KOPT-K1 (cell line): ENCODE results near the gene RASSF5.
"Not testable (repeated sequence)": the region's sequence is repeated elsewhere in the genome, so short reads cannot be mapped to it uniquely, and the experiment has no call there.

Experiments used
- H3K27ac ChIP-seq: fragments of 200-600 bp; sonication (generic); 2 replicates; pipeline ENCODE4 v1.5.1; 2016; ENCODE audit warnings: antibody characterized with exemption, mild to moderate bottlenecking, low read depth, low read length; ENCODE audit not compliant: poor library complexity, severe bottlenecking
- H3K36me3 ChIP-seq: fragments of 200-600 bp; sonication (generic); 2 replicates; pipeline ENCODE4 v1.5.1; 2017; ENCODE audit warnings: antibody characterized with exemption, mild to moderate bottlenecking, low read length, moderate library complexity; ENCODE audit not compliant: insufficient read depth
- H3K9me3 ChIP-seq: fragments of 200-600 bp; sonication (generic); 2 replicates; pipeline ENCODE4 v1.5.1; 2017; ENCODE audit warnings: antibody characterized with exemption, low read length, mild to moderate bottlenecking; ENCODE audit not compliant: insufficient read depth, poor library complexity, severe bottlenecking

RASSF5 gene

GRCh38 chr1:206568779-206569352, 61.5 kb downstream of the RASSF5 start:
- peak overlapping the region; percentile 13 for H3K27ac ChIP-seq
- peaks cover 100% of the 10 kb centered on the region for H3K36me3 ChIP-seq
- no peaks in the 10 kb centered on the region for H3K9me3 ChIP-seq

GRCh38 chr1:206569556-206569955, 62.2 kb downstream of the RASSF5 start:
- H3K27ac ChIP-seq: no peak overlapping the region
- H3K9me3 ChIP-seq: no peaks in the 10 kb centered on the region
- peaks cover 99% of the 10 kb centered on the region for H3K36me3 ChIP-seq

DNA sequence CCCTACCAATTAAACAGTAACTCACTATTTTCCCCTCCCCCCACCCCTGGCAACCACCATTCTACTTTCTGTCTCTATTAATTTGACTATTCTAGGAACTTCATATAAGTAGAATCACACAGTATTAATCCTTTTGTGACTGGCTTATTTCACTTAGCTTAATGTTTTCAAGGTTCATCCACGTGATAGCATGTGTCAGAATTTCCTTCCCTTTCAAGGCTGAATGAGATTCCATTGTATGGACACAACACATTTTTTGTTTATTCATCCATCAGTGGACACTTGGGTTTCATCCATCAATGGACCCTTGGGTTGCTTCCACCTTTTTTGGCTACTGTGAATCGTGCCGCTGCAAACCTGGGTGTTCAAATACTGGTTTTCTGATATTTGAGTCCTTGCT, 63.2 kb downstream of the RASSF5 start:
- H3K36me3 ChIP-seq: peaks cover 89% of the 10 kb centered on the region
- H3K27ac ChIP-seq: no peak overlapping the region
- H3K9me3 ChIP-seq: no peaks in the 10 kb centered on the region

GRCh38 chr1:206572835-206573234, 65.5 kb downstream of the RASSF5 start:
- Histone ChIP-seq H3K36me3 (peaks cover 85% of the 10 kb centered on the region), H3K9me3 (no peaks in the 10 kb centered on the region), H3K27ac (peak overlapping the region; percentile 72)

DNA sequence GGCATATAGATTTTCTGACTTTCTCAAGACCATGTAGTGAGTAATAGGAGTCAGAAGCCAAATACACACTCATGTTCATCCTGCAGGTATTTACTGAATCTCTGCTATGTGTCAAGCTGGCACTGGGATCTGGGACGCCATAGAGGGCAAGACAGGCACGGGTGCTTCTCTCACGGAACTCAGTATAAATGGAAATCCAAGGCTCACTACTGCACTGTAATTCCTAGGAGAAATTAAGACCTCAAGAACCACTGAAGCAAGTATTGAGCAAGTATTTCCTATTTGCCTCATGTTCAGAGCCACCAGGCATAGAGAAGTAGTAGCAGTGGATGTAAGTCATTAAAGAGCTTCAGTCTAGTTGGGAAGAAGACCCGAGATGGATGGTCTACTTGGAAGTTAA, 66.0 kb downstream of the RASSF5 start:
- peak overlapping the region; percentile 72 for H3K27ac ChIP-seq
- no peaks in the 10 kb centered on the region for H3K9me3 ChIP-seq
- peaks cover 85% of the 10 kb centered on the region for H3K36me3 ChIP-seq

GRCh38 chr1:206573762-206574161, 66.4 kb downstream of the RASSF5 start:
- Histone ChIP-seq H3K27ac (peak overlapping the region; percentile 72), H3K36me3 (peaks cover 85% of the 10 kb centered on the region), H3K9me3 (no peaks in the 10 kb centered on the region)

DNA sequence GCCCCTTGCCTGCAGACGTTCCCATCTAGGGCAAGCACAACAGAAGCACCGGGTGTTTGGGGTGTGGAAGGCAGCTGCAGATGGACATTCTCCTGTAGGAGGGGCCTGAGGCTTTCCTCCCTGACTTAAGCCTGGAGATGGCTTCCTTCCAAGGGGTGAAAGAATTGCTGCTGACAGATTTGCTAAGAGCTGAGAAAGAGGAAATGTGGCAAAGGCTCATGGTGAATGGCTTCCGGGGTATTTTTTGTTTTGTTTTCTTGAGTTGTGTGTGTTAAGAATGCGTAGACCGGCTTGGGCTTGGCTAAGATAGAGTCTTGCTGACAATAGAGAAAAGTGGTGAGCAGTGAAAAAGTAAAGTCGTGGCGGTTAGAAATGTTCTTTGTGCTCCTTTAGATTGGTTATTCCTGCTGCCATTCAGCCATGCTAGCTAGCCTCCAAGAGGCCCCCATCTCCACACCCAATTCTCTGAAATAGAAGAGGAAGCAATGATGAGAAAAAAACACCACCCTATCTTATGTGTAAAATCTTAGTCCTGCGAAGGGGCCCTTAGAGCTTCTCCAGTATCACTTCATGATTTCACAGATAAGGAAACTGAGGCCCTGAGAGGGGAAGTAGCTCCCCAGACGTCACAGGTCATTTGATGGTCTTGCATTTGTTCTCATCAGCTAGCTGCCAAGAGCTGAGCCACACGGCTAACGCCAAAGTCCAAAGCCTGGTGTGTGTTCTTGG, 68.0 kb downstream of the RASSF5 start:
- H3K9me3 ChIP-seq: no peaks in the 10 kb centered on the region
- H3K27ac ChIP-seq: peak overlapping the region; percentile 72
- peaks cover 77% of the 10 kb centered on the region for H3K36me3 ChIP-seq

- Histone ChIP-seq H3K27ac (peak overlapping the region; percentile 72), H3K36me3 (peaks cover 76% of the 10 kb centered on the region), H3K9me3 (no peaks in the 10 kb centered on the region)
Measured at GRCh38 chr1:206575894-206576737, 68.8 kb downstream of the RASSF5 start.

DNA sequence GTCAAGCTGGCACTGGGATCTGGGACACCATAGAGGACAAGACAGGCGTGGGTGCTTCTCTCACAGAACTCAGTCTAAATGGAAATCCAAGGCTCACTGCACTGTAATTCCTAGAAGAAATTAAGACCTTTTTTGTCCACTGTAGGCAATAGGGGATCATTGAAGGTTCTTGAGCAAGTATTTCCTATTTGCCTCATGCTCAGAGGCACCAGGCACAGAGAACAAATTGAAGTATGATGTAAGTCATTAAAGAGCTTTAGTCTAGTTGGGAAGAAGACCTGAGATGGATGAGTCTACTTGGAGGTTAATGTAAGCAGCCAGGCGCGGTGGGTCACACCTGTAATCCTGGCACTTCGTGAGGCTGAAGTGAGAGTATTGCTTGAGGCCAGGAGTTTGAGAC, 70.3 kb downstream of the RASSF5 start:
- H3K27ac ChIP-seq: peak overlapping the region; percentile 25
- H3K36me3 ChIP-seq: peaks cover 76% of the 10 kb centered on the region
- H3K9me3 ChIP-seq: no peaks in the 10 kb centered on the region

GRCh38 chr1:206578068-206578977, 71.0 kb downstream of the RASSF5 start:
- H3K36me3 ChIP-seq: peaks cover 76% of the 10 kb centered on the region
- H3K27ac ChIP-seq: peak overlapping the region; percentile 89
- no peaks in the 10 kb centered on the region for H3K9me3 ChIP-seq

- no peaks in the 10 kb centered on the region for H3K9me3 ChIP-seq
- peaks cover 76% of the 10 kb centered on the region for H3K36me3 ChIP-seq
- H3K27ac ChIP-seq: peak overlapping the region; percentile 89
Measured at GRCh38 chr1:206578978-206579374, 71.6 kb downstream of the RASSF5 start.

- Histone ChIP-seq H3K27ac (peak overlapping the region; percentile 89), H3K9me3 (no peaks in the 10 kb centered on the region), H3K36me3 (peaks cover 81% of the 10 kb centered on the region)
Measured at GRCh38 chr1:206579747-206580437, 72.6 kb downstream of the RASSF5 start.

DNA sequence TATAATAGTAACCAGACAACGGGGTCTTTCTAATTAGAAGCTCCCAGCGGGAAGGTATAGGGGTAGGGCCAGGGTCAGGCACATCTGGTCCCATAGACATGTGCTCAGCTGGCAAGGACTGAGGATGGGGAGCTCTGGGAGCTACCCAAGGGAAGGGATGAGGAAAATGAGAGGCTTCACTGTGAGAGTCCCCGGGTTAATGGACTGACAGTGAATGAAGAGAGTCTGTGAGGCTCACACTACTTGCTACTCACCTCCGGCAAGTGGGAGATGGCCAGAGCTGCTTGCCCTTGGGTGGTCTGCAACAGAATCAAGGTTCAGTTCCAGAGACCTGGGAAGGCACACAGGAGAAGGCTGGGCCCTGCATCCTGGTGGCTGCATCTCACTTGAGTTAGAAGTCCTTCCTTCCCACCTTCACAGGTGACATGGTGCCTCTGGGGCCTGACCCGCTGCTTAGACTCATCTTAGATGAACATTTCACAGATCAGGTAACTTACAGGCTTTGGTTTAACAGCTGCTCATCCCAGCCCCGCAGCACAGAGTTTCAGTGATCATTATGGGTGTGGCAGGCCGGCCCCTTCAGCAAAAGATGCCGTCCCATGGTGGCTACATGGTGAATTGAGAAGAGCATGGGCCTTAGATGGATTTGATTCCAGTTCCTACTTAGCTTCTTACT, 73.2 kb downstream of the RASSF5 start:
- peak overlapping the region; percentile 89 for H3K27ac ChIP-seq
- no peaks in the 10 kb centered on the region for H3K9me3 ChIP-seq
- peaks cover 87% of the 10 kb centered on the region for H3K36me3 ChIP-seq

DNA sequence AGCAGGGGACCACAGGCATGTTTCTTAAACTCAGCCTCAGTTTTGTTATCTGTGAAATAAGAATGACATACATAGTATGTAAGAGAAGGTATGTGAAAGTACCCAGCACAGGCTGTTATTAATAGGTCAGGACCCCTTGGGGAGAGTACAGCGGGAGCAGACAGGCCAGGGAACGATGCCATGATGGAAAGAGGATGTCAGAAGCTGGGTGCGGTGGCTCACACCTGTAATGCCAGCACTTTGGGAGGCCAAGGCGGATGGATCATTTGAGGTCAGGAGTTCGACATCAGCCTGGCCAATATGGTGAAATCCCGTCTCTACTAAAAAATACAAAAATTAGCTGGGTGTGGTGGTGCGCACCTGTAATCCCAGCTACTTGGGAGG, 73.8 kb downstream of the RASSF5 start:
- Histone ChIP-seq H3K27ac (peak overlapping the region; percentile 89), H3K36me3 (peaks cover 87% of the 10 kb centered on the region)
- H3K9me3 ChIP-seq: not testable (repeated sequence)
